ENCODE measurements around the gene EEPD1.

GRCh38 chr7:36343548-36343947 lies 190.5 kb downstream of the EEPD1 start:
- TF ChIP-seq POLR2A (IDR thresholded peaks at IDR 0.05), result no peak
- TF ChIP-seq, protein P1, sequence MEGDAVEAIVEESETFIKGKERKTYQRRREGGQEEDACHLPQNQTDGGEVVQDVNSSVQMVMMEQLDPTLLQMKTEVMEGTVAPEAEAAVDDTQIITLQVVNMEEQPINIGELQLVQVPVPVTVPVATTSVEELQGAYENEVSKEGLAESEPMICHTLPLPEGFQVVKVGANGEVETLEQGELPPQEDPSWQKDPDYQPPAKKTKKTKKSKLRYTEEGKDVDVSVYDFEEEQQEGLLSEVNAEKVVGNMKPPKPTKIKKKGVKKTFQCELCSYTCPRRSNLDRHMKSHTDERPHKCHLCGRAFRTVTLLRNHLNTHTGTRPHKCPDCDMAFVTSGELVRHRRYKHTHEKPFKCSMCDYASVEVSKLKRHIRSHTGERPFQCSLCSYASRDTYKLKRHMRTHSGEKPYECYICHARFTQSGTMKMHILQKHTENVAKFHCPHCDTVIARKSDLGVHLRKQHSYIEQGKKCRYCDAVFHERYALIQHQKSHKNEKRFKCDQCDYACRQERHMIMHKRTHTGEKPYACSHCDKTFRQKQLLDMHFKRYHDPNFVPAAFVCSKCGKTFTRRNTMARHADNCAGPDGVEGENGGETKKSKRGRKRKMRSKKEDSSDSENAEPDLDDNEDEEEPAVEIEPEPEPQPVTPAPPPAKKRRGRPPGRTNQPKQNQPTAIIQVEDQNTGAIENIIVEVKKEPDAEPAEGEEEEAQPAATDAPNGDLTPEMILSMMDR (IDR thresholded peaks at IDR 0.05), result no peak
